ENCODE data around the gene TAS1R1. TPM values are rescaled to one million over a fixed set of nuclear protein-coding genes. Genes with fewer than 3 reads are reported as not detected.

The TAS1R1 gene
- total RNA-seq, 2 donors from 2014 or later = not detected

GRCh38 chr1:6509220-6509918, 45.7 kb upstream of the TAS1R1 start:
- WGBS, 2 donors = 49 to 63% methylated on average over 14 to 20 of the region's 20 CpGs
- Histone ChIP-seq H3K27me3 (no peaks in the 10 kb centered on the region), H3K36me3 (replicated peaks in 1 of 2; ENCODE audit: insufficient read depth in 1 of 2, low read depth in 2 of 2) (no peaks in the 10 kb centered on the region), H3K9me3 (no peaks in the 10 kb centered on the region), H3K27ac (no peak overlapping the region), H3K4me3 (no peak overlapping the region), H3K4me1 (no peaks in the 10 kb centered on the region)
- no peak for ATAC-seq
- DNase-seq = no peak
- intact Hi-C loops (cut with DNase I) = no loop called here
- TF ChIP-seq CTCF (IDR thresholded peaks at IDR 0.05) (no peak), POLR2A (IDR thresholded peaks at IDR 0.05) (no peak)

- H3K9me3 ChIP-seq = no peaks in the 10 kb centered on the region
Measured at GRCh38 chr1:6509919-6510291, 45.2 kb upstream of the TAS1R1 start.

GRCh38 chr1:6510493-6510892, 44.6 kb upstream of the TAS1R1 start:
- ATAC-seq = no peak
- H3K9me3 ChIP-seq = no peaks in the 10 kb centered on the region
- H3K27ac ChIP-seq = no peak overlapping the region
- no peaks in the 10 kb centered on the region for H3K36me3 ChIP-seq (replicated peaks in 1 of 2; ENCODE audit: insufficient read depth in 1 of 2, low read depth in 2 of 2)
- TF ChIP-seq CTCF (IDR thresholded peaks at IDR 0.05) = no peak
- no peak for TF ChIP-seq POLR2A (IDR thresholded peaks at IDR 0.05)
- H3K4me1 ChIP-seq = no peaks in the 10 kb centered on the region
- intact Hi-C loops (cut with DNase I) = no loop called here
- no peaks in the 10 kb centered on the region for H3K27me3 ChIP-seq
- no peak for DNase-seq
- WGBS, 2 donors = 65 to 97% methylated on average over 4 to 6 of the region's 6 CpGs
- H3K4me3 ChIP-seq = no peak overlapping the region

More at GRCh38 chr1:6509919-6510291, 45.2 kb upstream of the TAS1R1 start:
- WGBS, 2 donors = 76 to 83% methylated on average over 1 to 9 of the region's 10 CpGs
- Histone ChIP-seq H3K27ac (no peak overlapping the region), H3K4me3 (no peak overlapping the region), H3K27me3 (no peaks in the 10 kb centered on the region), H3K36me3 (replicated peaks in 1 of 2; ENCODE audit: insufficient read depth in 1 of 2, low read depth in 2 of 2) (no peaks in the 10 kb centered on the region), H3K4me1 (no peaks in the 10 kb centered on the region)
- intact Hi-C loops (cut with DNase I) = no loop called here
- TF ChIP-seq POLR2A (IDR thresholded peaks at IDR 0.05) = no peak
- TF ChIP-seq CTCF (IDR thresholded peaks at IDR 0.05) = no peak
- DNase-seq = no peak
- ATAC-seq = no peak

GRCh38 chr1:6511056-6511455, 44.1 kb upstream of the TAS1R1 start:
- Histone ChIP-seq H3K27me3 (no peaks in the 10 kb centered on the region), H3K4me3 (no peak overlapping the region), H3K4me1 (no peaks in the 10 kb centered on the region), H3K27ac (no peak overlapping the region), H3K36me3 (replicated peaks in 1 of 2; ENCODE audit: insufficient read depth in 1 of 2, low read depth in 2 of 2) (no peaks in the 10 kb centered on the region), H3K9me3 (no peaks in the 10 kb centered on the region)
- ATAC-seq (no peak), DNase-seq (no peak)
- TF ChIP-seq CTCF (IDR thresholded peaks at IDR 0.05) (no peak), POLR2A (IDR thresholded peaks at IDR 0.05) (no peak)
- intact Hi-C loops (cut with DNase I) = no loop called here
- 67 to 74% methylated on average over 5 to 6 of the region's 6 CpGs for WGBS, 2 donors

Measured in body of pancreas (tissue), 4 donors.